ENCODE data around the gene GRPEL2. TPM values are rescaled to one million over a fixed set of nuclear protein-coding genes. Genes with fewer than 3 reads are reported as not detected.

The GRPEL2 gene
- total and polyA plus RNA-seq, 8 donors, result 1.4 to 19.1 (median 7.0) TPM

- Histone ChIP-seq H3K4me3 (no peak overlapping the region), H3K36me3 (peaks cover 33 to 72% (median 67%) of the 10 kb centered on the region in 4 donors), H3K27me3 (no peaks in the 10 kb centered on the region), H3K4me1 (peaks cover 14 to 39% (median 21%) of the 10 kb centered on the region in 4 donors), H3K9me3 (no peaks in the 10 kb centered on the region), H3K27ac (no peak overlapping the region)
- intact Hi-C loops (cut with DNase I; ENCODE audit: low total_unique reads), result no loop called here
- TF ChIP-seq POLR2A (IDR thresholded peaks at IDR 0.05), result no peak
- TF ChIP-seq EP300 (IDR thresholded peaks at IDR 0.05), result no peak
- TF ChIP-seq CTCF (IDR thresholded peaks at IDR 0.05), result no peak
- TF ChIP-seq POLR2AphosphoS5 (IDR thresholded peaks at IDR 0.05), result no peak
- WGBS, 5 donors, result 89 to 94% (median 92%) methylated on average over 4 of the region's 4 CpGs
- DNase-seq, result no peak
Measured at GRCh38 chr5:149349382-149349781, 4.1 kb downstream of the GRPEL2 start.

GRCh38 chr5:149352169-149352568 lies 6.9 kb downstream of the GRPEL2 start:
- Histone ChIP-seq H3K4me3 (no peak overlapping the region), H3K9me3 (no peaks in the 10 kb centered on the region), H3K27me3 (no peaks in the 10 kb centered on the region), H3K27ac (no peak overlapping the region), H3K4me1 (peaks cover 1 to 22% (median 5%) of the 10 kb centered on the region in 4 donors), H3K36me3 (peaks cover 33 to 84% (median 80%) of the 10 kb centered on the region in 4 donors)
- WGBS, 5 donors, result 75 to 88% (median 85%) methylated on average over 4 of the region's 4 CpGs
- no peak for DNase-seq
- intact Hi-C loops (cut with DNase I; ENCODE audit: low total_unique reads), result no loop called here
- TF ChIP-seq EP300 (IDR thresholded peaks at IDR 0.05) (no peak), CTCF (IDR thresholded peaks at IDR 0.05) (no peak), POLR2A (IDR thresholded peaks at IDR 0.05) (no peak), POLR2AphosphoS5 (IDR thresholded peaks at IDR 0.05) (no peak)

GRCh38 chr5:149353911-149354310 lies 8.6 kb downstream of the GRPEL2 start:
- intact Hi-C loops (cut with DNase I; ENCODE audit: low total_unique reads), result no loop called here
- Histone ChIP-seq H3K36me3 (peaks cover 29 to 68% (median 67%) of the 10 kb centered on the region in 4 donors), H3K27me3 (no peaks in the 10 kb centered on the region), H3K9me3 (no peaks in the 10 kb centered on the region), H3K27ac (no peak overlapping the region), H3K4me3 (no peak overlapping the region), H3K4me1 (peaks cover 11 to 21% (median 15%) of the 10 kb centered on the region in 4 donors)
- no peak for DNase-seq
- WGBS, 5 donors, result 83 to 95% (median 90%) methylated on average over 2 of the region's 2 CpGs
- TF ChIP-seq CTCF (IDR thresholded peaks at IDR 0.05) (no peak), POLR2AphosphoS5 (IDR thresholded peaks at IDR 0.05) (no peak), EP300 (IDR thresholded peaks at IDR 0.05) (no peak), POLR2A (IDR thresholded peaks at IDR 0.05) (no peak)

GRCh38 chr5:149355688-149356087 lies 10.4 kb downstream of the GRPEL2 start:
- intact Hi-C loops (cut with DNase I; ENCODE audit: low total_unique reads), result no loop called here
- H3K4me3 ChIP-seq, result no peak overlapping the region
- peaks cover 11 to 21% (median 15%) of the 10 kb centered on the region in 4 donors for H3K4me1 ChIP-seq
- H3K36me3 ChIP-seq, result peaks cover 13 to 50% (median 49%) of the 10 kb centered on the region in 4 donors
- no peak overlapping the region for H3K27ac ChIP-seq
- H3K27me3 ChIP-seq, result no peaks in the 10 kb centered on the region
- TF ChIP-seq CTCF (IDR thresholded peaks at IDR 0.05) (no peak), POLR2A (IDR thresholded peaks at IDR 0.05) (no peak), EP300 (IDR thresholded peaks at IDR 0.05) (no peak), POLR2AphosphoS5 (IDR thresholded peaks at IDR 0.05) (no peak)
- 78 to 100% (median 91%) methylated on average over 1 of the region's 1 CpG for WGBS, 5 donors
- DNase-seq, result no peak
- H3K9me3 ChIP-seq, result no peaks in the 10 kb centered on the region
